Right forelimb (tissue), 1 donor: ENCODE measurements around the gene BABAM2.
"Not testable (repeated sequence)": the region's sequence is repeated elsewhere in the genome, so short reads cannot be mapped to it uniquely, and the experiment has no call there.

Experiments
- DNase-seq: peaks from one replicate; pipeline ENCODE4 v3.0.0-alpha.2; 2018

The BABAM2 gene

GRCh38 chr2:27988306-27988705 is 97.8 kb downstream of the BABAM2 start:
- DNase-seq: no peak

GRCh38 chr2:27988718-27989117 is 98.2 kb downstream of the BABAM2 start:
- DNase-seq: no peak

- no peak for DNase-seq
Measured at GRCh38 chr2:27989149-27989548, 98.6 kb downstream of the BABAM2 start.

- DNase-seq: no peak
Measured at GRCh38 chr2:27990030-27990590, 99.6 kb downstream of the BABAM2 start.

GRCh38 chr2:27991146-27991545 is 100.6 kb downstream of the BABAM2 start:
- no peak for DNase-seq

GRCh38 chr2:27992787-27993401 is 102.4 kb downstream of the BABAM2 start:
- no peak for DNase-seq

GRCh38 chr2:27993402-27993787 is 102.9 kb downstream of the BABAM2 start:
- DNase-seq: no peak

- no peak for DNase-seq
Measured at GRCh38 chr2:27993950-27994728, 103.6 kb downstream of the BABAM2 start.

GRCh38 chr2:27996156-27996922 is 105.8 kb downstream of the BABAM2 start:
- DNase-seq: no peak

GRCh38 chr2:28000287-28000686 is 109.8 kb downstream of the BABAM2 start:
- no peak for DNase-seq

- no peak for DNase-seq
Measured at GRCh38 chr2:28002181-28002580, 111.7 kb downstream of the BABAM2 start.

GRCh38 chr2:28004086-28004485 is 113.6 kb downstream of the BABAM2 start:
- DNase-seq: no peak

GRCh38 chr2:28009732-28010131 is 119.2 kb downstream of the BABAM2 start:
- DNase-seq: no peak

GRCh38 chr2:28011322-28011737 is 120.8 kb downstream of the BABAM2 start:
- no peak for DNase-seq

- not testable (repeated sequence) for DNase-seq
Measured at GRCh38 chr2:28018474-28018873, 127.9 kb downstream of the BABAM2 start.

GRCh38 chr2:28019521-28019920 is 129.0 kb downstream of the BABAM2 start:
- DNase-seq: not testable (repeated sequence)

- no peak for DNase-seq
Measured at GRCh38 chr2:28021898-28022297, 131.4 kb downstream of the BABAM2 start.

- DNase-seq: no peak
Measured at GRCh38 chr2:28025123-28025522, 134.6 kb downstream of the BABAM2 start.

GRCh38 chr2:28026230-28026629 is 135.7 kb downstream of the BABAM2 start:
- DNase-seq: not testable (repeated sequence)

GRCh38 chr2:28028025-28028424 is 137.5 kb downstream of the BABAM2 start:
- DNase-seq: no peak

- no peak for DNase-seq
Measured at GRCh38 chr2:28030600-28030999, 140.1 kb downstream of the BABAM2 start.

- DNase-seq: no peak
Measured at GRCh38 chr2:28032816-28033215, 142.3 kb downstream of the BABAM2 start.

- DNase-seq: no peak
Measured at GRCh38 chr2:28034696-28035095, 144.2 kb downstream of the BABAM2 start.
